ENCODE data around the gene LYRM7.
"Not testable (repeated sequence)": the region's sequence is repeated elsewhere in the genome, so short reads cannot be mapped to it uniquely, and the experiment has no call there.

LYRM7 gene

DNA sequence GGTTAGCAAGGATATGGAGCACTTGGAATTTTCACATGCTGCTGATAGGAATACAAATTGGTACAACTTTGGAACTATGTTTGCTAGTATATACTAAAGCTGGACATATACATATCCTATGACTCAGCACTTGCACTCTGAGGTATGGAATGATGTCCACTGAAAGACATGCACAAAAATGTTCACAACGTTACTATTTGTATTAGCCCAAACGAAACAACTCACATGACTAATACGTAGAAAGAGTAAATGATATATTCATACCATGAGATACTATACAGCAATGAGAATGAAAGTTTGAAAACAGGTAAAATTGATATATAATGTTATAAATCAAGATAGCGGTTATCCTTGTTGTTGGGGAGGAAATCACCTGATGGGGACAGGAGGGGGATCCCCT is 47.6 kb downstream of the LYRM7 start:
- no peak overlapping the region for H3K4me3 ChIP-seq (ENCODE audit: low read depth, low read length)

DNA sequence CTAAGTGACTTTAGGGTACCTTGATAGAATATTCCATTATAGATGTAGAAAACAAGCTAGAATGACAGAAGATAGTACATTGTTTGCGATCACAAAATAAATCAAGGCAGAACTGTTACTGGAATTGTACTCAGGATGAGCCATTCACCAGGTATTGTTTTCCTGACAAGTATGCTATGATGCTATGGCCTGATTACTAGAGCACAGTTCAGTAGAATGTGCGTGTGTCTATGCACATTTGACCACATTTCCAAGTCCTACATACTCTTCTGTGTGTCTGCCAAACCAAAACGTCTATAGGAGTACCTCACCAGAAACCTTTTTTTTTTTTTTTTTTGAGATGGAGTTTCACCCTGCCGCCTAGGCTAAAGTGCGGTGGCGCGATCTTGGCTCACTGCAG is 49.8 kb downstream of the LYRM7 start:
- no peak overlapping the region for H3K4me3 ChIP-seq (ENCODE audit: low read depth, low read length)

DNA sequence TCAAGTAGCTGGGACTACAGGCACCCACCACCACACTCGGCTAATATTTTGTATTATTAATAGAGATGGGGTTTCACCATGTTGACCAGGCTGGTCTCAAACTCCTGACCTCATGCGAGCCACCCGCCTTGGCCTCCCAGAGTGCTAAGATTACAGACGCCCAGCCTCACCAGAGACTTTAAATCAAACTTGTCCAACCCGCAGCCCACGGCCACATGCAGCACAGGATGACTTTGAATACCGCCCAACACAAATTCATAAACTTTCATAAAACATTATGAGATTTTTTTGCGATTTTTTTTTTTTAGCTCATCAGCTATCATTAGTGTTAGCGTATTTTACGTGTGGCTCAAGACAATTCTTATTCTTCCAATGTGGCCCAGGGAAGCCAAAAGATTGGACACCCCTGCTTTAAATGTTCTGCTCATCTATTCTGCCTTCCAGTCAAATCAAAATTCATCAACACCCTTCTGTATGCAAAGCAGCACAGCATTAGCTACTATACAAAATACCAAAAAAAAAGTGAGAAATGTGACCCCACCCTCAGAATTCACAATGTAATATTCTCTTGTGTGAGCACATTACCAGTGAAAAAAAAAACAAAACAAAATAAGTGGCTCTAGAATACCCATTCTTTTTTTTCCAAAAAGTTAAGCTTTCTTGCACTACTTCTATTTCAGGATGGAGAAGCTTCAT is 50.4 kb downstream of the LYRM7 start:
- H3K4me3 ChIP-seq (ENCODE audit: low read depth, low read length) = no peak overlapping the region

DNA sequence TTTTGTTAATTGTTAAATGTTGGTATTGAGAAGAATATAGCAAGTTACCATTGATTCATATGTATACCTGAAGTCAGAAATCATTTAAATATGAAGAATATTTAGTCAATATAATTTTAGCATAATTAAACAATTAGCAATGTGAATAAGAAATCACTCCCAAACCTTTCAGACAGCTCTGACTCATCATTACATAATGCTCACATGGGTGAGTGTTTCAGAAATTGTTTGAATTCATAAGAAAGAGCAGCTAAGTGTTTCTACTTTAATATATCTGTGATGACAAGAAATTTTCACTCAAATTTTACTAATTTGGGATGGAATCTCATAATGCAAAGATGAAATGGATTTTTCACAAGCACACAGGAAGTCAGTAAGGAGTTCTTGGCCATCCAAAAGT is 51.1 kb downstream of the LYRM7 start:
- no peak overlapping the region for H3K4me3 ChIP-seq (ENCODE audit: low read depth, low read length)

DNA sequence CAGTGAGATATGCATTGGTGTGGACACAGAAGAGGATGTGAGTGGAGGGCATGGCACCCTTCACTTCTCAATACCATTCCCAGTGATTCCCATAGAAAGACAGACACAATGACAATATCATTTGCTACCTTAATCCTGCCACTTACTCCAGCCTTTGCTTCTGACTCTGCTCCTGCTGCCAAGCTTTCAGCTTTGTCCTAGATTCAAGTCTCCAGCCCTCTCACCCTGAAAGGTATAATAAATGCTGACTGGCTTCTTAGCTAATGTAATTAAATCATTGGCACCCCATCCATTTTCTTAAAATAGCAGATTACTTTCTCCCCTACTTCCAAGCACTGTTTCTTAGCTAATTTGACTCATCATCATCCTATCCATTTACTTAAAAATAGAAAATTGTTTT is 52.0 kb downstream of the LYRM7 start:
- H3K4me3 ChIP-seq (ENCODE audit: low read depth, low read length) = no peak overlapping the region

DNA sequence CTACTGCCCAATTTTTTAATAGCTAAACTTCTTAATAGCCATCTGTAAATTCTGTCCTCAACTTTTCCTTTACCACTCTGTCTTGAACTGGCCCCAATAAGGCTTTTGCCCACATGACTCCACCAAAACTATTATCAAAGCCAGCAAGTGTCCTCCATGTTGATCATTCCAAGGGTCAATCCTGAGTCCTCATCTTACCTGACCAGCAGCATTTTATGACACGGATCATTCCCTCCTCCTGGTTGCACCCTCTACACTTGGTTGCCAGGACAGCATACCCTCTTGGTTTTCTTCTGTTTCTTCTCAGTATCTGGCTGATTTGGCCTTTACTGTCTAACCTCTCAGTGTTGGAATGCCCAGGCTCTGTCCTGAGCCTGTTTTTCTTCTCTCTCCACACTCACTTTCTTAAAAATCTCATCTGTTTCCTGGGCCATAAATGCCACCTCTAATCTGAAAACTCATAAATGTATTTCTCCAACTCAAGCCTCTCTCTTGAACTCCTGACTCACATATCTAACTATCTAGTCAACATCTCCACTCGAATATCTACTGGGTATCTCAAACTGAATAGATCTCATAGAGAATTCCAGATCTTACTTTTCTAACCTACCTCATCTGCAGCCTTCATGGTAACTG is 53.1 kb downstream of the LYRM7 start:
- no peak overlapping the region for H3K4me3 ChIP-seq (ENCODE audit: low read depth, low read length)

DNA sequence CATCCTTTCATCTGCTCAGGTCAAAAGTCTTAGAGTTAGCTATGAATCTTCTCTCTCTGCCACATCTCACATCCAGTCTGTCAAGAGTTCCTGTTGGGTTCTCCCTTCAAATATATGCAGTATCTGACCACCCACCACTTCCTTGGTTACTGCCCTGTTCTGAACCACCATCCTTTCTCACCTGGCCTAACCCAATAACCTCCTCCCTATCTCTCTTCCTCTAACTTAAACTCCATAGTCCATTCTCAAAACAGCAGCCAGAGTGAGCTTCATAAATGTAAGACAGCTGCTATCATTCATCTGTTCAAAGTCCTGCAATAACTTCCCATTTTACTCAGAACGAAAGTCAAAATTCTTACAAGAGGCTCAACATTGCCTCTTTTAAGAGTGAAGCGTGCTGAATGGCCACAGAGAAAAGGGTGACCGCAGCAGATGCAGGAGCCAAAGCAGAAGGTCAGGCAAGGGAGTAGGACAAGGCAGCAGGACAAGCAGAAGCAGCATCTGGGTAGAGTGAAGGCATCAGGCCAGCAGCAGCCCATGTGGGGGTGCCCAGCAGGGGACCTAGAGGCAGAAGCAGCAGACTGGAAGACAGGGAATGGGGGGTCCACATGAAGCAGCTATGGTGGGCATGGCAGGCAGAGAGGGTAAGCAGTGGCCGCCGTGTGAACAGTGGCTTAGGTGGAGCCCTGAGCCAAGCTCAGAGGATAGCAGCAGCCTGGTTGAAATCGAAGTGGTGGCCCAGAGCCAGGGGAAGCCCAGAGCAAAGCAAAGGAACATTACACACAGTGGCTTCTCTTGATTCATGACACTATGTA is 53.9 kb downstream of the LYRM7 start:
- H3K4me3 ChIP-seq (ENCODE audit: low read depth, low read length) = no peak overlapping the region

DNA sequence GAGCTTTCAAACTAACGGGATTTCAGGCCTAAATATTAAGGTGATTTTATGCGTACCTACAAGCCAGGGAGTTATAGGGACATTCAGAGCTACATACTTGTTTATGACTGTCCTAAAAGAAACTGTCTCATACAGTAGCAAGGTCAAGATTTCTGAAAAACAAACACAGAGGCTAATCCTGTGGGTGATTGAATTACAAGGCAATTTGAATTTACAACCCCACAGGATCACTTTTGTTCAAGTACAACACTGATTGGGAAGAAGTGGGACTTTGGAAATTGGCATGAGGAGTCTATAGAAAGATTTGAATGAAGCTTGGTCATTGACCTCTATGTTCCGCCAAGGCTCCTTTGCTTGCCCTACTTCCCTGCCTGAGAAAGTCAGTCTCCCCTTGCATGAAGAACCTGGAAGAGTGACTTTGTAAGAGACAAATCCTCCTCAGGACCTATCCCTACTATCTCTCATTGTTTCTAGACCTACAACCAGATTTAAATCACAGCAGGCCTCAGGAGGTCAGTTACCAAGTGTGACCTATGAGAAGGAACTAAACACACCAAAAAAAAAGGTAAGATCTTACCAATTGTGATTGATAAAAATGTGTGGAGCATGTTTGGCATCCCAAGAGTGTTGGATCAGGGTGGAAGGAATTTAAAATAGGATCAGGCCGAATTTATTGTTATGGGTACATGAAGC is 54.7 kb downstream of the LYRM7 start:
- H3K4me3 ChIP-seq (ENCODE audit: low read depth, low read length) = no peak overlapping the region

DNA sequence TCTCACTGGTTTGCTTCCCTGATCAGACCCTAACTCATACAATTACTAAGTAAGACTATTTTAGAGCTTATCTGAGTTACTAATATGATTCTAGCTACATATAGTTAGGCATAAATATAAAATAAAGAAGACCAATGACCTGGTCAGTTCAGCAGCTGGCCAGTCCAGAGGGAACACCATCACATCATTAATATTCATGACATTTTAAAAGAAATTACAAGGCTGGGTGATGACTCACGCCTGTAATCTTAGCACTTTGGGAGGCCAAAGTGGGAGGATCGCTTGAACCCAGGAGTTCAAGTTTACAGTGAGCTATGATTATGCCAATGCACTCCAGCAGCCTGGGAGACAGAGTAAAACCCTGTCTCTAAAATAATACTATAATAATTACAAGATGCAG is 56.2 kb downstream of the LYRM7 start:
- no peak overlapping the region for H3K4me3 ChIP-seq (ENCODE audit: low read depth, low read length)

DNA sequence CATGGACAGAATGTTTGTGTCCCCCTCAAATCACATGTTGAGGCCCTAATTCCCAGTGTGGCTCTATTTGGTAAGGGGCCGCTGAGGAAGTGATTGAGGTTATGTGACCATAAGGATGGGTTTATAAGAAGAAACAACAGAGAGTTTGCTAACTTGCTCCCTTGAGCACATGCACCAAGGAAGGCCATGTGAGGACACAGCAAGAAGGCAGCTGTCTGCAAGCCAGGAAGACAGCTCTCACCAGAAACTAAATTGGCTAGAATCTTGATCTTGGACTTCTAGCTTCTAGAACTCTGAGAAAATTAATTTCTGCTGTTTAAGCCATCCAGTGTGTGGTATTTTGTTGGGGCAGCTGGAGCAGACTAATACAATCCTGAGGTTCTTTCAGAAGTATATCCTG is 57.9 kb downstream of the LYRM7 start:
- no peak overlapping the region for H3K4me3 ChIP-seq (ENCODE audit: low read depth, low read length)

DNA sequence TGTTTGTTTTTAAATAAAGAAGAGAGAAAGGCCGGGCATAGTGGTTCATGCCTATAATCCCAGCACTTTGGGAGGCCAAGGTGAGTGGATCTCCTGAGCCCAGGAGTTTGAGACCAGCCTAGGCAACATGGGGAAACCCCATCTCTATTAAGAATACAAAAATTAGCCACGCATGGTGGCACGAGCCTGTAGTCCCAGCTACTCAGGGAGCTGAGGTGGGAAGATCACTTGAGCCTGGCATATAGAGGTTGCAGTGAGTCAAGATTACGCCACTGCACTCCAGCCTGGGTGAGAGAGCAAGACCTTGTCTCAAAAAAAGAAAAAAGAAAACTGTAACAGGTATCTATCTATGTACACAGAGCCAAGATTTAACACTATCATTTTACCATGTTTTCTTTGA is 58.9 kb downstream of the LYRM7 start:
- no peak overlapping the region for H3K4me3 ChIP-seq (ENCODE audit: low read depth, low read length)

DNA sequence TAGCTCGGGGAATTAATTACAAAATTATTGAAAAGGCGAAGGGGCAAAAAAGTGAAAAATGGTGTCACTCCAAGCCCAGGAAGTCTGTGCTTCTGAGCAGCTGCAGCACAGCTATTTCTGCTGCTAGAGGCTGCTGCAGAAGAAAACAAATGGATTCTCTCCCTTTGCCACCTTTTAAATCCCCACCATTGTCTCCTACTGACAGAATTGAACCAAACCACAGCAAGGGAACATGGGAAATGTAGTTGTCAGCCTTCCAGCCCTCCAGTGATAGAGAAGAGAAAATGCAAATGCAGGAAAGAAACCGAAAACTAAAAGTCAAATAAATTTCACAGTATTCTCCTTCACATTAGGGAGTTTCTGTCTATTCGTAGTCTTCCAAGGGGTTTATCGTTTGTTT is 59.7 kb downstream of the LYRM7 start:
- H3K4me3 ChIP-seq (ENCODE audit: low read depth, low read length) = no peak overlapping the region

DNA sequence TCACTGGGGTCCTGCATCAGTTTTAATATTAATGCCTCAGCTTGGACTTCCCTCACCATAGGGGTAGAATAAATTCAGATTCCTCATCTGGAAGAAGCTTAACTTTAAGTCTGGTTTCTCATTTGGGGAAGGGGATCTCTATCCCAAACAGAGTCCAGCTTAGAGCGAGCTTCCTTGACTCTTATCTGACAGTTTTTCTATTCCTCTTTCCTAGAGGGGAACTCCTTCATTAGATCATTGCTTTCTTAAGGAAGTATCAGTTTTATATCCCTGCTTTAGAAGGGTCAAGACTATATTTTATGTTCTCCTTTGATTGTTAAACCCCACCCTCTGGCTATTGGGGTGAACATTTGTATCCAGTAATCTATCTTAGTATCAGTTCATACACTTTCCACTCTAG is 68.9 kb downstream of the LYRM7 start:
- no peak overlapping the region for H3K4me3 ChIP-seq (ENCODE audit: low read depth, low read length)

DNA sequence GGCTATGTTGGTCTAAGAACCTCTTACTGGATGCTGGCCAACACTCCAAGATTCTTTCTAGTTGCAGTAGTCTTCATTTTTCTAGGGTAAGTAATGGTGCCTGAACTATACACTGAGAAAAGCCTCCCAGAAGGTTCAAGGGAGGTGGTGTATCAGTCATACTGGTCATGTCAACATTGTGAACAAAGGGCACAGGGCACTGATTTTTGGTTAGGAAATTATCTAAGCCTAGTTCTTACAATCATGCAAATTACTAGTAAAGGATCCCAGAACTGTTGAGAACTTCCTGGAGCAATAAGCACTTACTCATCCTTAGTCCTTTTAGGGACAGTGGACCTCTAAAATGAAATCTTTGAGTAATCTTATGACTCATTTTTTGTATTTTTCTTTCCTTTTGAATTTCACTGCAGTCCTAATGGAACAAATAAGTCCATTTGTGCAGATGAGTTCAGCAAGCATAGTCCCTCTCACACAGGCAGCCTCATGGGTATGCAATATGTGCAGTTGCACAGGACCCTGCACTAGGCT is 72.0 kb downstream of the LYRM7 start:
- H3K4me3 ChIP-seq (ENCODE audit: low read depth, low read length) = no peak overlapping the region

DNA sequence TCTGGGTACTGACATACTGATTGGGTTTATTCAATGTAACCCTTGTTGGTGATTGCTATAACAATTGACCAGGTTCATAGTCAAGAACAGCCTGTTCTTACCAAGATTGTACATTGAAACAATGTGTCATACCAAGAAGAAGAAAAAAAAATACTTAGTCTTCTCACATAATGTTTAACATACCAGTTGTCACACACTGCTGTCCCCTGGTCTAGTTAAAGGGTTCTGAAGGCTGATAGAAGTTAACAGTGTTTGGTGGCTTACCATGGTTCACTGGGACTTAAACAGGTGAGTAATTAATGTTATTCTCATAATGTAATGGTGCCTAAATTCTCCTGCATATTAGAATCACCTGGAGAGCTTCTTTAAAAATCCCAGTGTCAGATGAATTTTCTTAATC is 74.6 kb downstream of the LYRM7 start:
- no peak overlapping the region for H3K4me3 ChIP-seq (ENCODE audit: low read depth, low read length)

DNA sequence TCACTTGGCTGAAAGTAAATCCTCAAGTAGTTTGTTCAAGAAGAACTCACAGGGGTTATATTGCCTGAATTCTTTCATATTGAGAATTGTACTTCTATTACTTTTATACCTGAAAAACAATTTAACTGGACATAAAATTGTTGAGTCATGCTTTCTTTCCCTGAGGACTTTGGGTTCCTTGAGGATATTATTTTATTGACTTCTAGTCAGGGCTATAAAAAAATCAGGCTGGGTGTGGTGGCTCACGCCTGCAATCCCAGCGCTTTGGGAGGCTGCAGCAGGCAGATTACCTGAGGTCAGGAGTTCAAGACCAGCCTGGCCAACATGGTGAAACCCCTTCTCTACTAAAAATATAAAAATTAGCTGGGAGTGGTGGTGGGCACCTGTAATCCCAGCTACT is 75.2 kb downstream of the LYRM7 start:
- H3K4me3 ChIP-seq (ENCODE audit: low read depth, low read length) = no peak overlapping the region

DNA sequence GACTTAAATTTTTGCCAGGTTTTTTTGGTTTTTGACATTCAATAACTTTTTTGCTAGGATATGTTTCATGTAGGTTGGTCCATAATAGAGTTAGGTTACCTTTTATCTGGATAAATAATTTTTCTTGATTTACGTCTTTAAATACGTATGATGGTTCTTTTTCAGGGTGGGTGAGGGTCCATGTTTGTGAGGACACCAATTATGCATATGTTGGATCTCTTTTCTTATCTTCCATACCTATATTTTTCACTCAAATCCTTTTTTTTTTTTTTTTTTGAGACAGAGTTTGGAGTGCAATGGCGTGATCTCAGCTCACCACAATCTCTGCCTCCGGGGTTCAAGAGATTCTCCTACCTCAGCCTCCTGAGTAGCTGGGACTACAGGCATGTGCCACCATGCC is 75.8 kb downstream of the LYRM7 start:
- H3K4me3 ChIP-seq (ENCODE audit: low read depth, low read length) = no peak overlapping the region

DNA sequence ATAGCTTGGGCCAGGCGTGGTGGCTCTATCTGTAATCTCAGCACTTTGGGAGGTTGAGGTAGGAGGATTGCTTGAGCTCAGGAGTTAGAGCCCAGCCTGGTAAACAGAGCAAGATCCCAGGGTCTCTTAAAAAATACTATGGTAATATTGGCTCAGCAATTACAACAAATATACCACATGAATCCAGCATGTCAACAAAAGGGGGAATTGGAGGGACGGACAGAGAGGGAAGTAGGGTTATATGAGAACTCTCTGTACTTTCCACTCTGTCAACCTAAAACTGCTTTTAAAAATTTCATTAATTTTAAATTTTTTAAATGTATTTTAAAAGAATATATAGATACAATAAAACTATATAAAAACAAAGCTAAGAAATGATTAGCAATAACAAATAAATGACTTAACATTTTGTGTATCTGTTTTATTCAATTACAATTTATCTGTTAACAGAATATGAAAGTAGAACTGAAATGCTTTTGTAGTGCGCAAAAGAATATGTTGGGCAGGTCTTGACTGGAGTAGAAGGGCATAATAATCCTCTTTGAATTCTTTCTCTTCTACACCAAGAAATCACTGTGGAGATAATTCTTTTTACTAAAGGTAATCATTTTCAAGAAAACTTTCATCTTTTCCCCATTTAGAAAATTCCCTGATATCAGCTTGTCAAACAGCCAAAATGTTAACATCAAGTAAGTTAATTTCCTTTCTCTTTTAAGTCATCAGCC is 80.2 kb downstream of the LYRM7 start:
- no peak overlapping the region for H3K4me3 ChIP-seq (ENCODE audit: low read depth, low read length)

DNA sequence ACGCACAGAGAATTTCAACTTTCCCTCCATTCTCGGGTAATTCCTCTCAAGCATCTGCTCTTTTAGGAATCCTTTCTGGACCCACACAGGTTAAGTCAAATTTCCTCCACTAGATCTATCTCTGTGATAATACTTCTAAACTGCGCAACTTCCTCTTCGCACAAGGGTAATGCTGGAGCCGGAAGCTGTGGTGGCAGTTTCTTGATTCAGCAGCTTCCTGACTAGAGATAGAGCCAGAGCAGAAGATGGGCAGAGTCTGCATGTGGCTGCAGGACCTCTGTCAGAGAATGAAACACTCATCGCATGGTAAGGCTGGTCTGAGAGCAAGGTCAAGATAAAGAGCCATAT is 82.1 kb downstream of the LYRM7 start:
- no peak overlapping the region for H3K4me3 ChIP-seq (ENCODE audit: low read depth, low read length)

DNA sequence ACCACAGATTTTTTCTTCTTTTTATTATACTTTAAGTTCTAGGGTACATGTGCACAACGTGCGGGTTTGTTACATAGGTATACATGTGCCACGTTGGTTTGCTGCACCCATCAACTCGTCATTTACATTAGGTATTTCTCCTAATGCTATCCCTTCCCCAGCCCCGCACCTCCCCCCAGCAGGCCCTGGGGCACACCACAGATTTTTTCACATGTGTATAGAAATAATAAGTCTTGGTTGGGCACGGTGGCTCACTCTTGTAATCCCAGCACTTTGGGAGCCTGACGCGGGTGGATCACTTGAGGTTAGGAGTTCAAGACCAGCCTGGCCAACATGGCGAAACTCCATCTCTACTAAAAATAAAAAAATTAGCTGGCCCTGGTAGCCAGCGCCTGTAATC is 83.3 kb downstream of the LYRM7 start:
- not testable (repeated sequence) for H3K4me3 ChIP-seq (ENCODE audit: low read depth, low read length)

DNA sequence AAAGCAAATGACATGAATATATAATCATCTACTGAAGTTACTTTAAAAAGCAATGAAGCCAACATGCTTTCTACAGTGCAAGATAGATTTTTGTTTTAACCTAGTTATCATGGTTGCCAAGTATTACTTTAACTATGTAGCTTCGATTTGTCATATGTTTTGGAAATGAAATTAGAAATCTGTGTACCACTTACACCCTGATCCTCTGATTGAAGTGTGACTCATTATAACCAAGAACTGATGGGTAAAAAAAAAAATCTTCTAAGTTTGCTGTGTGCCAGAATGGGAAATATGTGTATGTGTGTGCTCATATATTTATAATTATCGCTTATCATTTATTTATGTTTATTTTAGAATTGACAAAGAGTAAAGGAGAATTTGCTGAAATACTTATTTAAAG is 84.0 kb downstream of the LYRM7 start:
- no peak overlapping the region for H3K4me3 ChIP-seq (ENCODE audit: low read depth, low read length)

Data from iPS-11a (cell line).